Measurements from ENCODE around the gene CSRP1. TPM values are rescaled to one million over a fixed set of nuclear protein-coding genes. Genes with fewer than 3 reads are reported as not detected.
"Not testable (repeated sequence)": the region's sequence is repeated elsewhere in the genome, so short reads cannot be mapped to it uniquely, and the experiment has no call there.

Gene CSRP1
- total RNA-seq, 2 experiments from 2014 or later = 55.3 to 56.2 TPM

DNA sequence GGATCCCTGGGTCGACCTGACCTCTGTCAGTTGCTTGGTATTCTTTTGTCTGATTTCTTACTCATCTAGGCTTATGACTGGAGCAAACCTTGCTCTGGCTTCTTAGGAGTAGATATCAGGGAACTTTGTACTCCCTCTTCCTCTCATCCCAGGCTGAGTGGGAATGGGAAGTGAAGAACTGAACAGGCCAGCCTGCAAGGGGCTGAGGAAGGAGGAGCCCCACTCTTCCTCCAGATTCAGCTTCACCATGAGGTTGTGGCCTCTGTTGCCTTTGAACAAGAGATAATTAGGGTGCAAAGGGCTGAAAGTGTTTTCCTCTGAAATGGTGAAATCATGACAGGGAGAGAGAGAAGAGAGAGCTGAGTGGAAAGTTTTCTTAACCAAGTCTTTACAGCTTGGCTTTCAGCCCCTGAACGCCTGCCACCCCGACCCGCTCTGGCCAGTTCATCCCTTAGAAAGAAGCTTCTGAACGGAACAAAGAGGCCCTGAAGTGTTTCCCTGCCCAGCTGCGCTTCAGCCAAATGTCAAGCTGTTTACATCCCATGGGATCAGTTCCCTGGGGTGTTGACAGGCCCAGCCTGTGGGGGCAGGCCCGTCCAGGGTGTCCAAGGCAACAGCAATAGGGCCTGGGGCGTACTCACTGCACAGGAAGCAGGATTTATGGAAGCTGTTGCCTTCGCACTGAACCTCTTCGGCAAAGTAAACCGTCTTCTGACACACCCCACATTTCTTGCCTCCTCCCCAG, 11.2 kb downstream of the CSRP1 start:
- no peak overlapping the region for H3K27ac Mint-ChIP-seq
- no peaks in the 10 kb centered on the region for H3K27me3 Mint-ChIP-seq
- no peaks in the 10 kb centered on the region for H3K4me1 Mint-ChIP-seq (ENCODE audit: low read depth)
- ChIA-PET CTCF (interaction anchor here (1.7 to 30.4 kb wide), 3 partner anchors 4 to 47 kb away, joined by 5 to 796 read pairs (median 796); partner anchors contain the start of gene CSRP1), POLR2A (interaction anchor here (0.6 kb wide), 1 partner anchor 50 kb away, joined by 3 read pairs; no protein-coding TSS in a partner anchor)
- H3K4me3 Mint-ChIP-seq = no peak overlapping the region
- TF ChIP-seq CTCF (IDR thresholded peaks at IDR 0.05) = no peak
- ATAC-seq = no peak
- intact Hi-C loops (cut with micrococcal nuclease) = no loop called here
- no peaks in the 10 kb centered on the region for H3K9me3 Mint-ChIP-seq
- H3K36me3 Mint-ChIP-seq (ENCODE audit: low read depth) = peaks cover 25% of the 10 kb centered on the region
- no peak for DNase-seq

GRCh38 chr1:201493757-201494617, 12.9 kb downstream of the CSRP1 start:
- H3K4me3 Mint-ChIP-seq = no peak overlapping the region
- no peak for ATAC-seq
- H3K4me1 Mint-ChIP-seq (ENCODE audit: low read depth) = no peaks in the 10 kb centered on the region
- ChIA-PET POLR2A (interaction anchor here (0.6 kb wide), 1 partner anchor 11 kb away, joined by 3 read pairs; no protein-coding TSS in a partner anchor), CTCF (interaction anchor here (1.0 to 30.4 kb wide), 3 partner anchors 3 to 66 kb away, joined by 3 to 796 read pairs (median 796); partner anchors contain the start of gene CSRP1)
- no peaks in the 10 kb centered on the region for H3K27me3 Mint-ChIP-seq
- no peaks in the 10 kb centered on the region for H3K9me3 Mint-ChIP-seq
- intact Hi-C loops (cut with micrococcal nuclease) = no loop called here
- no peak overlapping the region for H3K27ac Mint-ChIP-seq
- TF ChIP-seq CTCF (IDR thresholded peaks at IDR 0.05) = no peak
- H3K36me3 Mint-ChIP-seq (ENCODE audit: low read depth) = peaks cover 27% of the 10 kb centered on the region
- no peak for DNase-seq

DNA sequence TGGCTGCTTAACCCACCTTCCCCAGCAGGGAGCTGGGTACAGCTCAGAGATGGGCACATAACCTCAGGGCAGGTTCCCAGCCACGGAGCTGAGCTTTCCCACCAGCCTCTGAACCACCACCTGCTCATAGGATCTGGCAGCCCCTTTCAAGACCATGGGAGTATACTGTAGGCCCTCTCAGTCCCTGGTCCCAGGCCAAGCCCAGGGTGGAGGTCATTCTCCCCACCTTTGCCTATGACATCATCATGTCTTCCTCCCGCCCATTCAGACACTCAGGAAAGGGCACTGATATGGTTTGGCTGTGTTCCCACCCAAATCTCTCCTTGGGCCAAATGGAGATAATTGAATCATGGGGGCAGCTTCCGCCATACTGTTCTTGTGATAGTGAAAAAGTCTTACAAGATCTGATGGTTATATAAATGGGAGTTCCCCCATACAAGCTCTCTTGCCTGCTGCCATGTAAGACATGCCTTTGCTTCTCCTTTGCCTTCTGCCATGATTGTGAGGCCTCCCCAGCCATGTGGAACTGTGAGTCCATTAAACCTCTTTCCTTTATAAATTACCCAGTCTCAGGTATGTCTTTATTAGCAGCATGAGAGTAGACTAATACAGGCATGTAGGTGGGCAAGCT, 13.8 kb downstream of the CSRP1 start:
- H3K9me3 Mint-ChIP-seq; H3K27me3 Mint-ChIP-seq; H3K4me1 Mint-ChIP-seq (ENCODE audit: low read depth); H3K27ac Mint-ChIP-seq; H3K4me3 Mint-ChIP-seq; POLR2A ChIA-PET; ATAC-seq; intact Hi-C loops (cut with micrococcal nuclease); DNase-seq: not testable (repeated sequence)
- CTCF ChIA-PET = interaction anchor here (29.4 to 30.4 kb wide), 2 partner anchors 2 to 12 kb away, joined by 796 read pairs; partner anchors contain the start of gene CSRP1
- H3K36me3 Mint-ChIP-seq (ENCODE audit: low read depth) = peaks cover 27% of the 10 kb centered on the region

GRCh38 chr1:201491896-201492511, 14.9 kb downstream of the CSRP1 start:
- peaks cover 33% of the 10 kb centered on the region for H3K36me3 Mint-ChIP-seq (ENCODE audit: low read depth)
- no peak for ATAC-seq
- intact Hi-C loops (cut with micrococcal nuclease) = no loop called here
- H3K9me3 Mint-ChIP-seq = no peaks in the 10 kb centered on the region
- no peak for TF ChIP-seq CTCF (IDR thresholded peaks at IDR 0.05)
- no peak overlapping the region for H3K27ac Mint-ChIP-seq
- no peaks in the 10 kb centered on the region for H3K27me3 Mint-ChIP-seq
- no peak overlapping the region for H3K4me3 Mint-ChIP-seq
- CTCF ChIA-PET = interaction anchor here (1.0 to 30.4 kb wide), 4 partner anchors 1 to 56 kb away, joined by 3 to 796 read pairs (median 400); partner anchors contain the start of gene CSRP1
- no peaks in the 10 kb centered on the region for H3K4me1 Mint-ChIP-seq (ENCODE audit: low read depth)
- DNase-seq = no peak
- POLR2A ChIA-PET = no interaction called here

DNA sequence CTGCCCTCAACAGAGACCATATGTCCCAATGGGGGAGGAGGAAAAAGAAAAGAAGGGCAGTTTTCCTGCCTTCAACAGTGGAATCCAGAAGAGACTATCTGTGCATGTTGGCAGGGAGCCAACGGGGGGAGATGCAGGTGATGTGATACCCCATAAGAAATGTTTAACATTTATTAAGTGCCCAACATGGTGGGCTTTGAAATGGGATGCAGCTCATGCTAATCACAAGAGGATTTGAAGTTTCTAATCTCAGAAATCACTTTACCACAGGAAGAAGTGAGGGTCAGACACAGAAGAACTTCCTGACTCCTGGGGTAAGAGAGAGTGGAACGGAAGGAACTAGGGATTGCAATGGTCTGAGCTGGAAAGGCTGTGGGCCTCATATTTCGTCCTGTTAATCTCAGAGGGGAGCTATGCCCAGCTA, 16.2 kb downstream of the CSRP1 start:
- CTCF ChIA-PET = interaction anchor here (1.9 to 30.4 kb wide), 4 partner anchors 1 to 54 kb away, joined by 5 to 796 read pairs (median 404); partner anchors contain the start of gene CSRP1
- TF ChIP-seq CTCF (IDR thresholded peaks at IDR 0.05) = no peak
- Mint-ChIP-seq H3K9me3 (no peaks in the 10 kb centered on the region), H3K27ac (no peak overlapping the region), H3K4me1 (ENCODE audit: low read depth) (no peaks in the 10 kb centered on the region), H3K27me3 (no peaks in the 10 kb centered on the region), H3K36me3 (ENCODE audit: low read depth) (peaks cover 31% of the 10 kb centered on the region), H3K4me3 (no peak overlapping the region)
- POLR2A ChIA-PET = interaction anchor here (0.5 to 1.3 kb wide), 2 partner anchors 11 to 179 kb away, joined by 3 read pairs; no protein-coding TSS in a partner anchor
- intact Hi-C loops (cut with micrococcal nuclease) = no loop called here
- ATAC-seq (no peak), DNase-seq (no peak)
